ENCODE measurements around the gene DNAI2.

DNAI2 gene

GRCh38 chr17:74307984-74308773 lies 34.1 kb downstream of the DNAI2 start:
- DNase-seq (ENCODE audit: low read depth): no peak

DNA sequence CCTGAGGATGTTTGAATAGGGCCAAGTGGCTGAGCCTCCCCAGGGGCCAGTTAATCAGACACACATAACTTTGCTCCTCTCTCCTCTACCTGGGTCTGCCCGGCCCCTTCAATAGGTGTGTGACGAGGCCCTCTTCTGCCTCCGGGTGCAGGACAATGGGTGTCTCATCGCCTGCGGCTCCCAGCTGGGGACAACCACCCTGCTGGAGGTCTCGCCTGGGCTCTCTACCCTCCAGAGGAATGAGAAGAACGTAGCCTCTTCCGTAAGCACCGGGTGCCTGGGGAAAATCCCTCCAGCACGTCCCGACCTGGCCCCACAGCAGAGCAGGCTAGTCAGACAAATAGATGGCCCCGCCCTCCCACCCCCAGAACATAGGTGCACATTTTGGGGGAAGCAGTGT lies 35.9 kb downstream of the DNAI2 start:
- no peak for DNase-seq (ENCODE audit: low read depth)

DNA sequence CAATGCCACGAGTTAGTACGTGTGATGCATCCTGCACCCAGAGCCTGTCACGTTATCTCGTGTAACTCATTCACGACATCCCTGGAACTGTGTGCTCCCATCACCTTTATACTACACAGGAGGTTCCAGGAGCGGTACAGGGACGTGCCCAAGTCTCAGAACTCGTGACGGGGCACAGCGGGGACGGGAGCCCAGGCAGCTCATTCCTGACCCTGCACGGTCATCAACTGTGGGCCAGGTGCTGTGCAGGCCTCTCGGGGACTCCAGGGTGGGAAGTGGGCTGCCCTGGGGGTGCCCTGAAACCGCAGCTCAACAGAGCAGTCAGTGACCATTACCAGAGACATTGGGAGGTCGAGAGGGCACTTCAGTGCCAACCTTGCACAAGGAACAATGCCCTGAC lies 40.8 kb downstream of the DNAI2 start:
- DNase-seq (ENCODE audit: low read depth): no peak

- no peak for DNase-seq (ENCODE audit: low read depth)
Observed at GRCh38 chr17:74316220-74316619, 42.2 kb downstream of the DNAI2 start.

GRCh38 chr17:74317071-74317470 lies 43.0 kb downstream of the DNAI2 start:
- DNase-seq (ENCODE audit: low read depth): no peak

DNA sequence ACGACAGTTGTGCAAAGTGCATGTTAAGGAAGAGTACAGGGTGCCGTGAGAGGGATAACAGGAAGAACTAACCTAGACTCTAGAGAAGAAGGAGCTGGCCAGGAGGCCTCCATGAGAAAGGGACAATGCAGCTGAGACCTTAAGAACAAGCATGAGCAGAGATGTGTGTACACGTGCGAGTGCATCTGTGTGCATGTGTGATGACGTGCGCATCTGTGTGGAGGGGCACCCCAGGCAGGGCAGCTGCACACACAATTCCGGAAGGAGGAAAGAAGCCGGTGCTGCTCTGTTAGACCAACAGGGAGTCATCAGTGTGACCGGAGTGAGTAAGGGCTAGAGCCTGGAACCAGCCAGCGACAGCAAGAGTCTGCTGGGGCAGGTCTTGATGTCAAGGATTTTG lies 44.4 kb downstream of the DNAI2 start:
- DNase-seq (ENCODE audit: low read depth): no peak

- DNase-seq (ENCODE audit: low read depth): no peak
Observed at GRCh38 chr17:74324521-74324920, 50.5 kb downstream of the DNAI2 start.

- no peak for DNase-seq (ENCODE audit: low read depth)
Observed at GRCh38 chr17:74325376-74325742, 51.3 kb downstream of the DNAI2 start.

- DNase-seq (ENCODE audit: low read depth): no peak
Observed at GRCh38 chr17:74325743-74326379, 51.8 kb downstream of the DNAI2 start, which contains the start of gene KIF19. Gene KIF19, plus strand, starts transcription at chr17:74326226. Its CDS starts 124 bp downstream, at chr17:74326350.

GRCh38 chr17:74326506-74326905 lies 52.5 kb downstream of the DNAI2 start:
- no peak for DNase-seq (ENCODE audit: low read depth)

DNA sequence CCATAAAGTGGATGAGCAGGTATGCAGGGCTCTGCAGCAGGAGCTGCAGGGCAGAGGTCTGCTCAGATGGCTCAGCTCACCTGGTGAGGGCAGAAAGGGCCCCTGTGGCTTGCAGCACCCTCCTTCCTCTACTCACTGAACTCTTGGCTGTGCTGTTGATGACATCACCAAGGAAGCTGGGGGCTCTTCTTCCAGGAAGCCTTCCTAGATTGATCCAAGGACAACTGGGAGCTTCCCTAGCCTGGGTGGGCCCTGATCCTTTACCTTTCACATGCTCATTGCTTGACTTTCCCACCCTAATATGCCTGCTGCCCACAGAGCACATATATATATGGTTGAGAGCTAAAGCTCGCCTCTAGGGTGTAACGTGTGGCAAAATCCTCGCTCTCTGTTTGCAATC lies 54.5 kb downstream of the DNAI2 start:
- no peak for DNase-seq (ENCODE audit: low read depth)

- no peak for DNase-seq (ENCODE audit: low read depth)
Observed at GRCh38 chr17:74329378-74329777, 55.3 kb downstream of the DNAI2 start.

GRCh38 chr17:74330446-74330845 lies 56.4 kb downstream of the DNAI2 start:
- no peak for DNase-seq (ENCODE audit: low read depth)

- DNase-seq (ENCODE audit: low read depth): no peak
Observed at GRCh38 chr17:74332017-74332650, 58.1 kb downstream of the DNAI2 start.

DNA sequence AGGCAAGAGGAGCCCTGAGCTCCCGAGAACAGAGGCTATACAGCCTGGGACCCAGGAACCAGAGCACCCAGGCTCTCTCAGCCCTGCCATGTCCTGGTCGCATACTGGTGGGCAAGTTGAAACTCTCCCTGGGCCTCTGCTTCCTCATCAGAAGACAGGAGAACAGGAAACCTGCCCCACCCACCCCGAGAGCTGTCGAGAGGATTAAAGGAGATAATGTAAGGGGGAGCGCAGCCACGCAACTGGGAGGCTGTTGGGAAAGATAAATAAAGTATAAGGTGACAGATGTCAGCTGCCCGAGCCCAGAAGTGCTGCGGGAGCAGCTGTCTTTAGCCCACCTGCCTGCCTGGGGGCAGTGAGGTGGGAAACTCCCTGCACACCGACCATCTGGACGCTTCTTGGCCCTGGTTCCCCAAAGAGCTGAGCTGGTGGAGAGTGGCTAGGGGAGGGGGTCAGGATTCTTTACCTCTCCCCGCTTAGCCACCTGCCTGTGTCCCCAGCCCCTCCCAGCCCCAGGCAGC lies 58.8 kb downstream of the DNAI2 start:
- DNase-seq (ENCODE audit: low read depth): no peak

- no peak for DNase-seq (ENCODE audit: low read depth)
Observed at GRCh38 chr17:74334393-74335039, 60.5 kb downstream of the DNAI2 start.

DNA sequence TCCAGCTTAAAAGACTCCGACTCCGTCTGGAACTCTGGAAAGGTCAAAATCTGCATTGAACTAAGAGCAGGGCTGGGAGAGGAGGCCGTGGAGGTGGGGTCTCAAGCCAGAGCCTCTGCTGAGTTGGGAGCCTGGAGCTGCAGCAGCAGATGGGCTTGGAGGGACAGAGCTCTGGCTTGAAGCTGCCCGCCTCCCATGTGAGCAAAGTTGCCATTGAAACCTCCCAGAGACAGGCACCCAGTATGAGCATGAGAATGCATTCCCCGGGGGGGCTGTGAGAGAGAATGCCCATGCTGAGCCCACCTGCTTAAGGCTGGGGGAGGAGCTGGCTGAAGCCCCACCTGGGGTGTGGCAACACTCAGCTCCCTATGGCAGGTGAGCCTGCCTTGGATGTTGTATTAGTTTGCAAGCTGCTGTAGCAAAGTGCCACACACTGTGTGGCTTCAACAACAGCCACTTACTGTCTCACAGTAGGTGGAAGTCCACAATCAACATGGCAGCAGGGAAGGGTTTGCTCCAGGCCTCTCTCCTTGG lies 61.6 kb downstream of the DNAI2 start:
- no peak for DNase-seq (ENCODE audit: low read depth)

DNA sequence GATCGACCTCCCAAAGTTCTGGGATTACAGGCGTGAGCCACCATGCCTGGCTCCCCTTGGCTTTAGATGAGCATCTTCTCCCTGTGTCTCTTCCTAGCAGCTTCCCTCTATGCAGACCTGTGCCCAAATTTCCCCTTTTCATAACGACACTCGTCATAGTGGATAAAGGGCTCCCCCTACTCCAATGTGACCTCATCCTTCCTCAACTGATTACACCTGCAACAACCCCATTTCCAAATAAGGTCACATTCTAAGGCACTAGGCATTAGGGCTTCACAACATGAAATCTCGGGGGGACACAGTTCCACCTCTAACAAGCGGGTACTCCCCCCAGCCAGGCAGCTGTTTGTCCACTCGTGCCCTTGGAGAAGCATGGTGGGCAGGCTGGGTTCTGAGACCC lies 62.3 kb downstream of the DNAI2 start:
- no peak for DNase-seq (ENCODE audit: low read depth)

DNA sequence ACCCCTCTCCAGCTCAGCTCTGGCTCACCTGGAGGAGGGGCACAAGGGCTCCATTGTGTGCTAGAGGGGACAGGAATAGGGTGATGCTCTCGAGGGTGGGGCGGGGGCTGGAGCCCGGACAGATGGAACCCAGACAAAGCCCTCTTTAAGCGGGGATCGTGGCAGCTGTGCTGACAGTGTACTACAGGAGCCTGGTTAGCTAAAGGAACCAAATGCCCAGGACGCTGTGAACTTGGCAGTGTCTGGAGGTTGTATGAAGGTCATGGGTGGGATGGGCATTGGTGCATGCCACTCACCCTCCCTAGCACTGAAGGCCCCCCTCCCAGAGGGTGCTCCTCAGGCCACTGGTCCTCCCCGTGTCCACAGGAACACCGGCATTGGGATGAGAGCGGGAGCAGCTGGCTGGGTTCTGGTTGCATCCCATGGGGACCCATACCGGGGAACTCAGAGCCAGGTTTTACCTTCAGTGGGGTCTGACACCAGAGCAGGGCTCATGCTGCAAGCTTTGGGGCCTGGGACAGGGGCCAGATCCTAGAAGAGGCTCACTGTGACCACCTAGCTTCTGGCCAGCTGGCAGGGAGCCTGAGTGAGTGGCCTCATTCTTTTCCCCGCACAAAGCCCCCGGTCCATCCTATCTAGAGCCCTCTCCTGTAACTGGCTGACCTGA lies 63.9 kb downstream of the DNAI2 start:
- DNase-seq (ENCODE audit: low read depth): no peak

DNA sequence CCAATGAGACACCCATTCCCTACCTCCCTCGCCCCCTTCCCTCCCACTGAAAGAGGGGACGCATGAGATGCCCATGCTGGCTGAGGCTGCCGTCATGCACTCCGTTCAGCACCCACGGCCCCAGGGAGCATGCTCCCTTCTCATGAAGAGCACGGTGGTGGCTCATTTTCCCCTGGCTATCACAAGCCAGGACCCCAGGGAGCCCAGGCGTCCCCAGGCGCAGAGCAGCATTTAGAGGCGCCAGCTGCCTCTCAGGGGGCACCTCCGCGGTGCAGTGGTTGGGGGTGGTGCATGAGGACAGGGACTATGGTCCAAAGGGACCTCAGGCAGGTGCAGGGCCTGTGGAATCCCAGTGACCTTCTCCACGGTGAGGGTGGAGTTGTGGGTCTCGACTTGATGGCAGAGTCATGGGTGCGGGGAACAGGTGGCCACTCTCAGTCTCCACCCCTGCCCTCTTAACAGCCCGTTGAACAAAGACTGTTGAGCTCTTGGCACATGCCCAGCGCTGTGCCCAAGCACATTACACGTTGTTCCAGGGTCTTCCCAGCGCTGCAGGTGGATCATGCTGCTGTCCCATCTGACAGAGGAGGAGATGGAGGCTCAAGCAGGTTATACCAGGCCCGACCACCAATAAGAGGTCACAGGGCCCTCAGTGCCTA lies 65.6 kb downstream of the DNAI2 start:
- DNase-seq (ENCODE audit: low read depth): no peak

- no peak for DNase-seq (ENCODE audit: low read depth)
Observed at GRCh38 chr17:74340470-74341023, 66.5 kb downstream of the DNAI2 start.
